ENCODE results near the gene GSC.
"Not testable (repeated sequence)": the region's sequence is repeated elsewhere in the genome, so short reads cannot be mapped to it uniquely, and the experiment has no call there.

GSC gene

DNA sequence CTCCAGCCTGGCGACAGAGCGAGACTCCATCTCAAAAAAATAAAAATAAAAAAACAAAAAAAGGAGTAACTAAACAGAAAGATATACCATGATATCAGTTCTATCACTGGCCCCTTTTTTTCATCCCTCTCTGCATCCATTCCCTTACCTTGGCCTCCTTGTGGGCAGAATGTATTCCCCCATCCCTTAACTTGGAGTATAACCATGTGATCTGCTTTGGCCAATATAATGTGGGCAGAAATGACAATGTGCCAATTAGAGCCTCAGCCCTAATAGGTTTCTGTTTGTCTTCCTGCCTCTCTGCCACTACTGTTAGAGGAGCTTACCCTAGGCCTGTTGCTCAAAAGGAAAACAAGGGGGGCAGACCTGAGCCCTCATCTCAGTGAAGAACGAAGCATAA, 23.8 kb downstream of the GSC start:
- DNase-seq (ENCODE audit: low read depth) = no peak

DNA sequence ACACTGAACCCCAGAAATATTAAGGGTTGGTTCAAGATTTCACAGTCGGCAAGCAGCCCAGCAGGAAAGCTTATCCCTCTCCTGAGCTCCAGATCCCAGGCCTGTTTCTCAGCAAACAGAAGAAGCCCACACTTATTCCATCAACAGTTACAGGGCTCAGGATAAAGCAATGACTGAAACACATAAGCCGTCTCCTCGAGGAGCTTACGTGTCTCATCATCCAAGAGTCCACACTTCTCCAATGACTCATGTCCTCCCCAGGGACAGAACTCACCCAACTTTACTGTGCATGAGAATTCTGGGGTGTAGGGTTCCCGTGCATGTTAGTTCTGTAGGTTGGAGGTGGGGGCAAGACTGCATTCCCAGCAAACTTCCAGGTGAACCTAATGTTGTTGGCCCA, 31.2 kb downstream of the GSC start:
- peak; percentile 56 for DNase-seq (ENCODE audit: low read depth)

DNA sequence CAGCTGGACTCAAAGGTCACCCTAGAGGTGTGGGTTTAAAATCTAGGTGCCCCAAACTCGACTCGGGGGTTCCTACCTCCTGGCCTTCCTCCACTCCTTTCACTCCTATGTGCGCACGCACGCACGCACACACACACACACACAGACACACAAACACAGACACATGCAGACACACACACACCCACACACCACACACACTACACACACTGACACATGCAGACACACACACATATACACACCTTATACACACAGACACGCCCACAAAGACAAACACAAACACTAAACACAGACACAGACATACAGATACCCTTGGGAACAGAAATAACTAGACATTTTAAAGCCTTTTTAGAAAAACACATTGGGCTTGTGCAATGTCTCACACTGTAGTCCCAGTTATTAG, 31.8 kb downstream of the GSC start:
- DNase-seq (ENCODE audit: low read depth) = no peak

DNA sequence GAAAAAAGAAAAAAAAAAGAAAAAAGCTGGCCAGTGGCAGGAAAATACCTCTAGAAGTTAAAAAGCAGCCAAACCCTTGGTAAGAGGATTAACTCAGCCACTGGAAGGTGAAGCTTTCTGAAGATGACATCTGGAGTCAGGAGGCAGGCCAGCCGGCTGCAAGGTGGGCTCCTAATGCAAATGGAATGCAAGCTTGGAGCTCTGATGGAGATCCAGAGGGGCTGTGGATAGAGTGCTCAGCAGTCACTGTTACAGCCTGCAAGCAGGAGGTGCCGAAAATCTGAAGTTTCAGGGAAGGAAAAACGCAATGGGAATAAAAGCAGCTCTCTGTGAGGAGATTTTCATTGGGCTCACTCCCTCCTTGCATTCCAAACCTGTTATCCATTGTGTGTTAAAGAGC, 41.0 kb downstream of the GSC start:
- DNase-seq (ENCODE audit: low read depth) = no peak

DNA sequence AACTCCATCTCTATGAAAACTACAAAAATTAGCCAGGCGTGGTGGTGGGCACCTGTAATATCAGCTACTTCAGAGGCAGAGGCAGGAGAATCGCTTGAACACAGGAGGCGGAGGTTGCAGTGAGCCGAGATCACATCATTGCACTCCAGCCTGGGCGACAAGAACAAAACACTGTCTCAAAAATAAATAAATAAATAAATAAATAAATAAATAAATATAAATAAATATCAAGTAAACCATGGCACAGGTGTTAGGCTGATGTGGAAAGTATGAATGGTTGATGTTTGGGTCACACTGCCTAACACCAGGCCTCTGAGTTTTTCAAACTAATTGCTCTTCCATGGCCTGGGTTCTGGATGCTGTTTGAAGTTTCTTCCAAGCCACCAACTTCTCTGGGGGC, 41.5 kb downstream of the GSC start:
- DNase-seq (ENCODE audit: low read depth) = not testable (repeated sequence)

DNA sequence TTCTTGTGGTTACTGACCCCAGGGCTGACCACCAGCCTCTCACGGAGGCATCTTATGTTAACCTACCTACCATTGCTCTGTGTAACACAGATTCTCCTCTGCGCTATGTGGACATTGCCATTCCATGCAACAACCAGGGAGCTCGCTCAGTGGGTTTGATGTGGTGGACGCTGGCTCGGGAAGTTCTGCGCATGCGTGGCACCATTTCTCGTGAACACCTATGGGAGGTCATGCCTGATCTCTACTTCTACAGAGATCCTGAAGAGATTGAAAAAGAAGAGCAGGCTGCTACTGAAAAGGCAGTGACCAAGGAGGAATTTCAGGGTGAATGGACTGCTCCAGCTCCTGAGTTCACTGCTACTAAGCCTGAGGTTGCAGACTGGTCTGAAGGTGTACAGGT, 43.3 kb downstream of the GSC start:
- not testable (repeated sequence) for DNase-seq (ENCODE audit: low read depth)

DNA sequence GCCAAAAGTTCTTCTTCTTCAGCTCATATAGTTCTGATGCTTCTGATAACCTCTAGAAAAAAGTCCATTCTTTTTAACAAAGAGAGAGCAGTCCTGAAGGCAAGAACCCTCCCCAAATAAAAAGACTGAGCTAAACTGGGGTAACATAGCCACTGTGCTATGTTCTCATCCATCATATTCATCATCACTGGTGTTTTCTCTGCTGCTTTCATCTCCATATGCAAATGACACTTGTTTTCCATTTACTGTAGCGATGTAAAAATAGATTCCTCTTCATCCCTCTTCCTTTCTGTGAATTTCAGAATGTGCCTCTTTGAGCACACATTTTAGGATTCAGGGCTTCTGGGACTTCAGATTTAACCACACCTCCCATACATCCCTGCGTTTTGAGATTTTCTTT, 44.9 kb downstream of the GSC start:
- DNase-seq (ENCODE audit: low read depth) = no peak

DNA sequence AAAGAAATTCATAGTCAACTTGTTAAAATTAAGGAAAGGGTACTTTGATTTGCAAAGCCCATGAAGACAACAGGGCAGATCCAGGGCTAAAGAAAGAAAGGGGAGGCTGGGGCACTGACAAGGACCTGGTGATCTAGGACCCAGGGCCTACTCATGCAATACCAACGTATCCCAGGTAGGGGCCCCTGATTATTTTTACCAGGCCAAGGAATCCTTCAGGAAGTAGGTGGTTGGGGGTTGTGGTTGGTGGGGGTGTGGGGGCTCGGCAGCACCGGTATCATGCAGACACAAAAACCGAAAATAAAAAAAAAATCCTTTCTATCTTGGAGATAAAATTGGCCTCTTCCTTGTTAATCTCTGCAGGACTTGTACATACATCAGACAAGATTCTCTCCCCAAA, 47.5 kb downstream of the GSC start:
- no peak for DNase-seq (ENCODE audit: low read depth)

Data from stromal cell of bone marrow (primary cell).